ENCODE results near the gene RCOR2.

Gene RCOR2

GRCh38 chr11:63938479-63939396 is 21.8 kb upstream of the RCOR2 start, which contains the start of gene NAA40:
Gene NAA40 (plus strand): TSS chr11:63939002. CDS start chr11:63939097, 95 bp downstream.
- TF ChIP-seq POLR2A (IDR thresholded peaks at IDR 0.05; ENCODE audit: low read length): peak; percentile 55
- TF ChIP-seq GATA1 (IDR thresholded peaks at IDR 0.05; ENCODE audit: low read depth, low read length): no peak
- peak; percentile 98 for DNase-seq

- peak in 1 of 2 experiments; percentile 58 for DNase-seq
- TF ChIP-seq POLR2A (IDR thresholded peaks at IDR 0.05; ENCODE audit: low read length) (no peak), GATA1 (IDR thresholded peaks at IDR 0.05; ENCODE audit: low read depth, low read length) (no peak)
Measured at GRCh38 chr11:63937713-63938478, 20.9 kb upstream of the RCOR2 start.

GRCh38 chr11:63933459-63933858 is 16.5 kb upstream of the RCOR2 start:
- TF ChIP-seq POLR2A (IDR thresholded peaks at IDR 0.05; ENCODE audit: low read length) (no peak), GATA1 (IDR thresholded peaks at IDR 0.05; ENCODE audit: low read depth, low read length) (no peak)
- no peak for DNase-seq

GRCh38 chr11:63931876-63932275 is 14.9 kb upstream of the RCOR2 start:
- no peak for DNase-seq
- TF ChIP-seq POLR2A (IDR thresholded peaks at IDR 0.05; ENCODE audit: low read length) (no peak), GATA1 (IDR thresholded peaks at IDR 0.05; ENCODE audit: low read depth, low read length) (no peak)

- TF ChIP-seq POLR2A (IDR thresholded peaks at IDR 0.05; ENCODE audit: low read length) (no peak), GATA1 (IDR thresholded peaks at IDR 0.05; ENCODE audit: low read depth, low read length) (no peak)
- no peak for DNase-seq
Measured at GRCh38 chr11:63931045-63931444, 14.1 kb upstream of the RCOR2 start.

- no peak for TF ChIP-seq POLR2A (IDR thresholded peaks at IDR 0.05; ENCODE audit: low read length)
- no peak for TF ChIP-seq GATA1 (IDR thresholded peaks at IDR 0.05; ENCODE audit: low read depth, low read length)
- no peak for DNase-seq
Measured at GRCh38 chr11:63929616-63930015, 12.7 kb upstream of the RCOR2 start.

GRCh38 chr11:63923319-63923718 is 6.4 kb upstream of the RCOR2 start:
- DNase-seq: no peak
- TF ChIP-seq GATA1 (IDR thresholded peaks at IDR 0.05; ENCODE audit: low read depth, low read length) (no peak), POLR2A (IDR thresholded peaks at IDR 0.05; ENCODE audit: low read length) (no peak)

- DNase-seq: no peak
- TF ChIP-seq GATA1 (IDR thresholded peaks at IDR 0.05; ENCODE audit: low read depth, low read length): no peak
- TF ChIP-seq POLR2A (IDR thresholded peaks at IDR 0.05; ENCODE audit: low read length): no peak
Measured at GRCh38 chr11:63922673-63923192, 5.8 kb upstream of the RCOR2 start.

- TF ChIP-seq GATA1 (IDR thresholded peaks at IDR 0.05; ENCODE audit: low read depth, low read length): no peak
- TF ChIP-seq POLR2A (IDR thresholded peaks at IDR 0.05; ENCODE audit: low read length): no peak
- peak; percentile 31 to 53 for DNase-seq
Measured at GRCh38 chr11:63920939-63921417, 4.0 kb upstream of the RCOR2 start.

GRCh38 chr11:63920126-63920938 is 3.4 kb upstream of the RCOR2 start:
- TF ChIP-seq GATA1 (IDR thresholded peaks at IDR 0.05; ENCODE audit: low read depth, low read length): no peak
- no peak for TF ChIP-seq POLR2A (IDR thresholded peaks at IDR 0.05; ENCODE audit: low read length)
- no peak for DNase-seq

GRCh38 chr11:63919267-63920125 is 2.5 kb upstream of the RCOR2 start:
- no peak for DNase-seq
- TF ChIP-seq POLR2A (IDR thresholded peaks at IDR 0.05; ENCODE audit: low read length) (no peak), GATA1 (IDR thresholded peaks at IDR 0.05; ENCODE audit: low read depth, low read length) (no peak)

- TF ChIP-seq POLR2A (IDR thresholded peaks at IDR 0.05; ENCODE audit: low read length) (no peak), GATA1 (IDR thresholded peaks at IDR 0.05; ENCODE audit: low read depth, low read length) (no peak)
- DNase-seq: no peak
Measured at GRCh38 chr11:63918507-63919191, 1.7 kb upstream of the RCOR2 start.

Measured in erythroblast (primary cell).